Left ventricle myocardium superior (tissue), 1 donor: ENCODE results near the gene EXOC4. TPM values are rescaled to one million over a fixed set of nuclear protein-coding genes. Genes with fewer than 3 reads are reported as not detected.
"Not testable (repeated sequence)": the region's sequence is repeated elsewhere in the genome, so short reads cannot be mapped to it uniquely, and the experiment has no call there.

ENCODE experiments used
- ATAC-seq: fragments of 200-7000 bp; cut with Tn5 transposase; one replicate; pipeline ENCODE4 v1.9.1; 2020; ENCODE audit warnings: mild to moderate bottlenecking, moderate library complexity
- DNase-seq: peaks from one replicate; pipeline ENCODE4 v3.0.0-alpha.2; 2020
- intact Hi-C: fragments of 100-400 bp; cut with micrococcal nuclease; formaldehyde crosslinking; loops from one replicate; pipeline ENCODE4 v1.11.0; 2022
- total RNA-seq: library from RNA; stranded (reverse); fragmentation: NEBNext Ultra II Directional; extraction: Animal tissue kit (Norgen Biotek cat#: 25700); gene quantifications from one replicate; pipeline ENCODE4 v1.2.1, GENCODE V29; 2021
- donor health status: DM: no; HTN: yes; CAD: no; lungs with severe emphysema.

EXOC4 gene
- total RNA-seq, 1 donor from 2014 or later: 38.4 TPM

- intact Hi-C loops: no loop called here
- ATAC-seq (no peak), DNase-seq (no peak)
These were observed 525.6 kb downstream of the EXOC4 start for GRCh38 chr7:133778472-133778871.

DNA sequence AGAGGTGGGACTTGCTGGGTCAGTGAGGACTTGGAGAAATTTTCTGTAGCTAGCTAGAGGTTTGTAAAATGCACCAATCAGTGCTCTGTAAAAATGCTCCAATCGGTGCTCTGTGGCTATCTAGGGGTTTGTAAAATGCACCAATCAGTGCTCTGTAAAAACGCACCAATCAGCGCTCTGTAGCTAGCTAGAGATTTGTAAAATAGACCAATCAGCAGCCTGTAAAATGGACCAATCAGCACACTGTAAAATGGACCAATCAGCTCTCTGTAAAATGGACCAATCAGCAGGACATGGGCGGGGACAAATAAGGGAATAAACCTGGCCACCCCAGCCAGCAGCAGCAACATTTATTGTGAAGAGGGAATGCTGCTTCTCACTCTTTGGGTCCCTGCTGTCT is 526.7 kb downstream of the EXOC4 start:
- DNase-seq, intact Hi-C loops, ATAC-seq: not testable (repeated sequence)

GRCh38 chr7:133780912-133781311 is 528.0 kb downstream of the EXOC4 start:
- intact Hi-C loops: no loop called here
- no peak for DNase-seq
- no peak for ATAC-seq

DNA sequence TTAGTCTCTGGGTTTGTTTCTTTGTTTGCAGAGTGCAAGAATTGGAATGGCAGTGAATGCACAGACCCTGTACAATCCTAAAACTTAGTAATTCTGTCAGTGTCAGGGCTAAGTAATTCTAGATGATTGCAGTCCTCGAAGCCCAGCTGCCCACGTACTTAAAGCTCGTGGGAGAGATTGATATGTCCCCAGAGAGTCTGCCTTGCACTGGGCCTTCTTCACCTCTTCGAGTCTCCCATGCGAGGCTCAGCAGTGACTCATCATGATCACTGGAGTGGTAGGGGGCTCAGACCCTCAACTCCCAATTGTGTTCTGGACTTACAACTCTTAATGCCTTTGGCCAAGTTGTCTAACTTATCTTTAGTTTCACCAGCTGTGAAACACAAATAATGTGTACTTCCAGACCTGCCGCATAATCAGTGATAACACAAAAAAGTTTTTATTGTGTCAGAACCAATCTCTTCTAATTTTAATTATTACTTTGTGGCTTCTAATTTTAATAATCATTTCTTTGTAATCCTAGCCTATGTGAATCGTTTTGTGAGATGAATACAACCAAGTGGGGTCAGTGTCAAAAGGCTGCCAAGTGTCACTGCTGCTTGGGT is 528.7 kb downstream of the EXOC4 start:
- intact Hi-C loops: no loop called here
- ATAC-seq (no peak), DNase-seq (no peak)

- intact Hi-C loops: no loop called here
- ATAC-seq (no peak), DNase-seq (no peak)
These were observed 529.6 kb downstream of the EXOC4 start for GRCh38 chr7:133782470-133782869.

DNA sequence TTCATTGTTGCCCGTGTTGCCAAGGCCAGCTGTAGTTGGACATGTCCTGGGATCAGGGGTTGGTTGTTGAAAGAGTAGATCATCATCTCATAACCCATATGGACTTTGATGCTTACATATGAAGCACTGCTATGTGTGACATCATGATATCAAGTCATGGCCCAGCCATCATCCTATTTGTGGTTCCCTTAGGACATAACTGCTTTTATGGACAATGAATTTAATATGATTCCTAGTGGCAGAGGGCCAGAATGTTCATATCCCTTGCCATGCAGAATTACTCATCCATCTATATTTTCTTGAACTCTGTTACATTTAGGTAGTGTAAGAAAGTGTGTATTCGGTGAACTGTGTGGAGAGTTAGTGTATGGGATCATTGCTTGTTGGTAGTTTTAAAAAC is 530.4 kb downstream of the EXOC4 start:
- ATAC-seq (no peak), DNase-seq (no peak)
- intact Hi-C loops: no loop called here

- ATAC-seq (peak; percentile 54), DNase-seq (no peak)
- intact Hi-C loops: no loop called here
These were observed 531.7 kb downstream of the EXOC4 start for GRCh38 chr7:133784486-133785001.

GRCh38 chr7:133786401-133786937 is 533.6 kb downstream of the EXOC4 start:
- ATAC-seq (no peak), DNase-seq (no peak)
- intact Hi-C loops: no loop called here

GRCh38 chr7:133789974-133790373 is 537.1 kb downstream of the EXOC4 start:
- ATAC-seq (no peak), DNase-seq (no peak)
- intact Hi-C loops: no loop called here

DNA sequence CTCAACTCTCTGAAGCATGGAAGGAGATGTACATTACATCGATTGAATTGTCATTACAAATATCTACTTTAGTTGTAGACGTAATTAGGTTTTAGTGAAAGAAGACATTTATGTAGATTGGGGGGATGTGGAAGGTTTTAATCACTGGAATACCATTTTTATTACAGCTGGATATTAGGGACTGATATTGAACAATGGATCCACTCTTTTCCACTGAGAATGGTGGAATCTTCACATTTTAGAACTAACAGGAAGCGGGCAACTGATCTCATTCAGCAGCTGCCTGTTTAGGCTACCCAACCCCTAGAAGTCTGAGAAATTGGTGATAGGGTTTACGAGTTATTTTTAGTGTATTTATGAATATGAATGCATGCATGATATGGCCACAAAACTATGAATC is 538.0 kb downstream of the EXOC4 start:
- ATAC-seq (no peak), DNase-seq (no peak)
- intact Hi-C loops: no loop called here

- DNase-seq: no peak
These were observed 541.6 kb downstream of the EXOC4 start for GRCh38 chr7:133794479-133794878.

DNA sequence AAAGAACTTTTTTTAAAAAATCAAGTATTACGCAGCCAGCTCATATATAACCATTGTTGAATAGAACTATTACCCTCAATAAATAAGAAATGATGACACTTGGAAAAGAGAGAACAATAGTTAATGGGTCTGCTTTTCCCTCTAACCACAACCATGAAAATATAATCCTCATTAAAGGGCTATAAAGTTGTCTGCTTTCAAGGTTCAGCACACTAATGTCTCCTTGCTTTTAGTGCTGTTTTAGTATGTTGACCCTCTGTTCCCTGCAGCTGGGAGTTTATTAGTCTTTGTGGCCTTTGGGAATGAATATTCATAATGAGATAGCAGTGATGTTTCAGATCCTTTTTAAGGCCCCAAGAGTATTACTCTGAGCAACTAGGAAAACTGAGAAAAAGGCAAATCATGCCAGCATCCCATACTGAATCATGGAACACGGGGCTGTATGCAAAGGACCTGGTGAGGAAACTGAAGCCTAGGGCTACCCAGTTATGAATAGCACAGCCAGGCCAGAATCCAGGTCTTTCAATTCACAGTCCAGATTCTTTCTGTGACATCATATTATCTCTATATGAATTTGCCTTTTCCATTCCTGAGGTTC is 542.3 kb downstream of the EXOC4 start:
- intact Hi-C loops: no loop called here
- DNase-seq (no peak), ATAC-seq (no peak)

More at GRCh38 chr7:133794479-133794878, 541.6 kb downstream of the EXOC4 start:
- ATAC-seq: peak; percentile 80
- intact Hi-C loops: no loop called here

DNA sequence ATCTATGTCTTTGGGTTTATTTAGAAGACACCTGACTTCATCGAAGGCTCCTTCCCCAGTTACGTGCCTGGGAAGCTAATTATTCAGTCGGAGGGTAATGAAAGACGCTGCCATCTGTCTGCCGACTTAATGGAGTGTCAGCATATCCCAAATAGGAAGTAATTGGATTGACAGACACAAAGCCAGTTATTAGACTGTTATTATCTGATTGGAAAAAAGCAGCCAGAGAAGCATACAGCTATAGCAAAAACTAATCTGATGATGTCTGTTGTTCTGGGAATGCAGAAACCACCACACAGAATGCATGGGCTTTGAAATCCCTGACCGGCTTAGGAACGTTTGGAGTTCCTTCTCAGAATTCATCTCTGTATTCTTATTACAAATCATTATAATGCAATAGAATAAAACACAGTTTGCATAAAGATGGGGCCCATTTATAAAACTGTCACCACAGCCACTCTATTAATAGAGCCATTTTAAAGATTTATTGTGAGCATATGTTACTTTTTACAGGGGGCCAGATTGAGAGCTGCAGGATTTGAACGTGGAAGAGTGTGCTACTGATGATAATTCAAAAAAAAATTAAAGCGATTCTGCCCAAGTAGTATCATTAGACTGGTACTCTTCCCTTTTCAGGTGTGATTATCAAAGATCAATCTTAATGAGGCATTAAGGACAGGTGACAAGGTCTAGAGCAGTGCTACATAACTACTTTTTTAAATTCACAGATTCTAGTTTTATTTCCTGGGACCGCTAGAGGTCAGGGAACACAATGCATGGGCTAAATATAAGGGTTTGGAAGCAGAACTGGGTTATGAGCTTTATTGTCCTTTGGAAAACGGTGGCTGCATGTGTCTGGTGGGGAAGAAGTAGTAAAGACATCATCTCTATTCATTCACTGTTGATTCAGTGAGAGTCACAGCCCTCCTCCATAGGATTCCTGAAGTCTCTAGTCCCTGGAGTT is 544.2 kb downstream of the EXOC4 start:
- DNase-seq (no peak), ATAC-seq (no peak)
- intact Hi-C loops: no loop called here

DNA sequence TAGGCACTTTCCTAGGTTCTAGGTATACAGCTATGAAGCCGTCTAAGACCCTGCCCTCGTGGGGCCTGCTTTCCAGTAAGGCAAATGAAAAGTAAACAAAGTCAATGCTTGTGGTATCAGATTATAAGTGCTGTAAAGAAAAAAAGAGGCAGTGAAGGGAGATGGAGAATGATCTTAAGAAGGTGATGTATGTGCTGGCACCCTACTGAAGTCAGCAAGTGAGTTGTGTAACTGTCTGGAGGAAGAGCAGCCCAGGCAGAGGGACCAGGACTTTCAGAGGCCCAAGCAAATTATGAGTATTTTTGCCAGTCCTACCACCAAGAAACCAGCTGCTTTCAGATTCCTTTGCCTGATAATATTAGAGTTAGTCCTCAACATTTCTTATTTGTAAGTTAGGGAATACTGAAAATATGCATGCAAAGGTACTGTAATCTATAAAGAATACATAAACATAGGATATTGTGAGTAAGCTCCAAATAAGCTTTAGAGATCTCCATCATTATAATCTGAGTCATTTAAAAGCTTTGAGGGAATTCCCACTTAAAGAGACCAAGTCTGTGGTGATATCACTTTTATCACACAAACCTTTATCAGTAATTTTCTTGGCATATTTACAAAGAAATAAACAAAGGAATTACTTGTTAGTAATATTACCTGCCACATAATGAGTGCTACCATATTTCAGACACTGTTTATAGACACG is 545.1 kb downstream of the EXOC4 start:
- no peak for ATAC-seq
- DNase-seq: no peak
- intact Hi-C loops: no loop called here

DNA sequence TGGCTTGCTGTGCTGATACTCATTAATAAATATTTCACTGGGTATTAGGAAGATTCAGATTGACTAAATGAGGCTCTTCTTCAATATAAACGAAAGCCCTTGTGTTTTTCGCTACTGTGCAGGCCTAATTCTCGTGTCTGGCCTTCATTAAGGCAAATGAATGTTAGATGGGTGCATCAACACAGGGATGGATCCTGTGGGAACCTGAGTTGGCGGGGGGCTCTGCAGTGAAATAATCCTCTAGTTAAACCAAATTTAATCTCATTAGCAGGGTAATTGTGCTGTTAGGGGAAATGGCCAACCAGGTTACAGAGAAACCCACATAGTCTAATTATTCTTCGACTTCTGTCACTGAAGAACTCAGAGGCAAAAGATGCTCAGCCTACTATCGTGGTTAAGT is 548.5 kb downstream of the EXOC4 start:
- ATAC-seq (no peak), DNase-seq (no peak)
- intact Hi-C loops: no loop called here

- intact Hi-C loops: no loop called here
- ATAC-seq: no peak
- no peak for DNase-seq
These were observed 551.2 kb downstream of the EXOC4 start for GRCh38 chr7:133804127-133804526.

GRCh38 chr7:133805426-133805825 is 552.5 kb downstream of the EXOC4 start:
- ATAC-seq (no peak), DNase-seq (no peak)
- intact Hi-C loops: no loop called here

DNA sequence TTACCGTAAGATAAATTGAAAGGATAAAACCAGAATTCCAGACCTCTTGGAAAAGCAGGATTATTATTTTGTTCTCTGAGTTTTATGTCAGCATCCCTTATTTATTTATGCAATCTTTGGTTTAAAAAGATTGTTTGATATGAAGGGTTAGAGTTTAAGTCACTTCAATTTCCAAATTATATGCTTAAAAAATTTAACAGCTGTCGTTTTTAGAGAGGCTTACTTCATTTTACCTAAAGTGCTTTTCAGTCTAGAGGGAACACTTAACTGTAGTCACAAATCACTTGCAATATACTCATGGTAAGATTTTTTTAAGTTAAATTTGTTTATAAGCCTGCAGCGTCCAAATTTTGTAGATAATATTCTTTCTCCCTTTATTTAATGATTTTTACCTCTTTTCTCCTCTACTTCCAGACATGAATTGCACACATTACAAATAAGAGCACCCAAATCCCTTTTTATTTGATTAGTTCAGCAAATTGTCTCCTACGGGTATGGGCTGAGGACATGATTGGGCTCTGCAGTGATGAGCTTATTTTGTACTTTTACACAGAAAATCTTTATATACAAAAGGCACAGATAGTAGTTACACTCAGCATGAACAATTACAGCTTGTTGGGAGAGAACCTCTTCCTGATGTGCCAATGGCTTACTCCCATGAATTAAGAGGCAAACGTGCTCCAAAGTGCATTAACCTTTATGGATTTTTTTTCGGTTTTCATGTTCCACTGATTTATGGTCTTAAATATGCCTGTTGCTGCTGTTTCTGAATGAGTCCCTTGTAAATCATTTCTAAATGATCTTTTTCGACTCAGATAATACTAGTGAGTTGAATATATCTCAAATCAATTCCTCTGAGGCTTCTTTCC is 555.0 kb downstream of the EXOC4 start:
- intact Hi-C loops: no loop called here
- DNase-seq: no peak
- no peak for ATAC-seq
